Ishikawa (cell line): ENCODE data around the gene UNC5C.

Source experiments
- YY1 ChIP-seq: IDR thresholded peaks from 2 replicates; pipeline ENCODE4 v1.6.1; 2012; ENCODE audit warnings: low read depth
- TF ChIP-seq, protein P1 (sequence below): IDR thresholded peaks from 2 replicates; pipeline ENCODE4 v1.6.1; 2012; ENCODE audit warnings: low read depth, mild to moderate bottlenecking

DNA sequence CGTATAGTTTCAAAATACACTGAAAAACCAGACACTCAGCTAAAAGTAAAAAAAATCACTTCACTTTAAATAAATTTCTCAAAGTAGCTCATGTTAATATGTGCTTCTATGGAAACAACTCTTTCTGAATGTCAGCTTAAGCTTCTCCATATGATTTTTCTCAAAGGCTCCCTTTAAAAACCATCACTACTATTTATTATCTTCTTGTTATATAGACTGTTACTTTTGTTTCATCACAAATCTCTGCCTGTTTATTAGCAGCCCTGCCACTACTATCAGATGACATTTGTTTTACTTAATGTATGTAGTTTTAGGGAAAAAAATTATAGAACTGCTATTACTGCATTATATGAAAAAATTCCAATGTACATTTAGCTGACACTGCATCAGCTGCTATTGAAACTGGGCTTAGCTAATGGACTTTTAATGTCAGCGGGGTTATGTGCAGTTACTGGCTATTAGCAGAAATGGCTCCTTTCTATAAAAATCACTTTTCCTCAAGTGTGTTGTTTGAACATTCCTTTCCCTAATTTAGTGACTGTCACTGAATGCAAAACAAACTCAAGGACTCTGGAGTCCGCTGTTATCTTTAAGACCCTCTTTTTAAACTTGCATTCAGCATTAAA lies 10.8 kb downstream of the UNC5C start:
- TF ChIP-seq, protein P1, sequence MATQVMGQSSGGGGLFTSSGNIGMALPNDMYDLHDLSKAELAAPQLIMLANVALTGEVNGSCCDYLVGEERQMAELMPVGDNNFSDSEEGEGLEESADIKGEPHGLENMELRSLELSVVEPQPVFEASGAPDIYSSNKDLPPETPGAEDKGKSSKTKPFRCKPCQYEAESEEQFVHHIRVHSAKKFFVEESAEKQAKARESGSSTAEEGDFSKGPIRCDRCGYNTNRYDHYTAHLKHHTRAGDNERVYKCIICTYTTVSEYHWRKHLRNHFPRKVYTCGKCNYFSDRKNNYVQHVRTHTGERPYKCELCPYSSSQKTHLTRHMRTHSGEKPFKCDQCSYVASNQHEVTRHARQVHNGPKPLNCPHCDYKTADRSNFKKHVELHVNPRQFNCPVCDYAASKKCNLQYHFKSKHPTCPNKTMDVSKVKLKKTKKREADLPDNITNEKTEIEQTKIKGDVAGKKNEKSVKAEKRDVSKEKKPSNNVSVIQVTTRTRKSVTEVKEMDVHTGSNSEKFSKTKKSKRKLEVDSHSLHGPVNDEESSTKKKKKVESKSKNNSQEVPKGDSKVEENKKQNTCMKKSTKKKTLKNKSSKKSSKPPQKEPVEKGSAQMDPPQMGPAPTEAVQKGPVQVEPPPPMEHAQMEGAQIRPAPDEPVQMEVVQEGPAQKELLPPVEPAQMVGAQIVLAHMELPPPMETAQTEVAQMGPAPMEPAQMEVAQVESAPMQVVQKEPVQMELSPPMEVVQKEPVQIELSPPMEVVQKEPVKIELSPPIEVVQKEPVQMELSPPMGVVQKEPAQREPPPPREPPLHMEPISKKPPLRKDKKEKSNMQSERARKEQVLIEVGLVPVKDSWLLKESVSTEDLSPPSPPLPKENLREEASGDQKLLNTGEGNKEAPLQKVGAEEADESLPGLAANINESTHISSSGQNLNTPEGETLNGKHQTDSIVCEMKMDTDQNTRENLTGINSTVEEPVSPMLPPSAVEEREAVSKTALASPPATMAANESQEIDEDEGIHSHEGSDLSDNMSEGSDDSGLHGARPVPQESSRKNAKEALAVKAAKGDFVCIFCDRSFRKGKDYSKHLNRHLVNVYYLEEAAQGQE: no peak
- TF ChIP-seq YY1: no peak
